Measurements from ENCODE around the gene CCL20. TPM values are rescaled to one million over a fixed set of nuclear protein-coding genes. Genes with fewer than 3 reads are reported as not detected.

The CCL20 gene
- total and polyA plus RNA-seq, 4 donors, result 0.36 to 5.9 (median 1.3) TPM

DNA sequence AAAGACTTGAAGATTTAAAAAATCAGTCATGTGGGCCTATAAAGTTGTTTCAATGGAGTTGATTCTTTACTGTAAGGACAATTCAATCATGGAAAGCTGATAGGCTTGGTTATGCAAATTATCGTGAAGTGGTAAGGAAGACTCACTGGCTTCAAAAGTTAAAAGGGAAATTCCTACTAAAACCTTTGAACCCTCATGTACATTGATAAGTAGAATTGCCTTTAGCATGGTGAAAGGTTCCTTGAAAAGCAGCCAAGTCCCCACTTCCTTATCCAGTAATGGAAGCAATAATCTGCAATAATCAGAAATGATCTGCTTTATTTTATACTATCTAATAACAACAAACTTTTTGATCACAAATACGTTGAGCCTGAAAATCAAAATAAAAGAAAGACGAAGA lies 14.4 kb upstream of the CCL20 start:
- 67% methylated on average over 3 of the region's 3 CpGs for WGBS
- H3K9me3 ChIP-seq (ENCODE audit: control insufficient read depth in 4 of 4, low read length in 3 of 4), result no peaks in the 10 kb centered on the region
- H3K36me3 ChIP-seq (ENCODE audit: control insufficient read depth in 4 of 4, insufficient read depth in 3 of 4, low read depth in 1 of 4, low read length in 3 of 4), result no peaks in the 10 kb centered on the region
- no peak overlapping the region for H3K9ac ChIP-seq (ENCODE audit: low read depth in 1 of 2, low read length in 2 of 2)
- no peaks in the 10 kb centered on the region for H3K27me3 ChIP-seq (ENCODE audit: control insufficient read depth in 4 of 4, insufficient read depth in 4 of 4, low read length in 3 of 4)
- no peaks in the 10 kb centered on the region for H3K4me1 ChIP-seq (ENCODE audit: control insufficient read depth in 4 of 4, insufficient read depth in 4 of 4, low read length in 3 of 4)
- H3K4me3 ChIP-seq (ENCODE audit: low read depth in 1 of 3, low read length in 3 of 3), result no peak overlapping the region
- DNase-seq (ENCODE audit: low spot score), result no peak
- H3K27ac ChIP-seq (ENCODE audit: low read depth in 1 of 2, low read length in 2 of 2), result no peak overlapping the region
- TF ChIP-seq, protein P1, sequence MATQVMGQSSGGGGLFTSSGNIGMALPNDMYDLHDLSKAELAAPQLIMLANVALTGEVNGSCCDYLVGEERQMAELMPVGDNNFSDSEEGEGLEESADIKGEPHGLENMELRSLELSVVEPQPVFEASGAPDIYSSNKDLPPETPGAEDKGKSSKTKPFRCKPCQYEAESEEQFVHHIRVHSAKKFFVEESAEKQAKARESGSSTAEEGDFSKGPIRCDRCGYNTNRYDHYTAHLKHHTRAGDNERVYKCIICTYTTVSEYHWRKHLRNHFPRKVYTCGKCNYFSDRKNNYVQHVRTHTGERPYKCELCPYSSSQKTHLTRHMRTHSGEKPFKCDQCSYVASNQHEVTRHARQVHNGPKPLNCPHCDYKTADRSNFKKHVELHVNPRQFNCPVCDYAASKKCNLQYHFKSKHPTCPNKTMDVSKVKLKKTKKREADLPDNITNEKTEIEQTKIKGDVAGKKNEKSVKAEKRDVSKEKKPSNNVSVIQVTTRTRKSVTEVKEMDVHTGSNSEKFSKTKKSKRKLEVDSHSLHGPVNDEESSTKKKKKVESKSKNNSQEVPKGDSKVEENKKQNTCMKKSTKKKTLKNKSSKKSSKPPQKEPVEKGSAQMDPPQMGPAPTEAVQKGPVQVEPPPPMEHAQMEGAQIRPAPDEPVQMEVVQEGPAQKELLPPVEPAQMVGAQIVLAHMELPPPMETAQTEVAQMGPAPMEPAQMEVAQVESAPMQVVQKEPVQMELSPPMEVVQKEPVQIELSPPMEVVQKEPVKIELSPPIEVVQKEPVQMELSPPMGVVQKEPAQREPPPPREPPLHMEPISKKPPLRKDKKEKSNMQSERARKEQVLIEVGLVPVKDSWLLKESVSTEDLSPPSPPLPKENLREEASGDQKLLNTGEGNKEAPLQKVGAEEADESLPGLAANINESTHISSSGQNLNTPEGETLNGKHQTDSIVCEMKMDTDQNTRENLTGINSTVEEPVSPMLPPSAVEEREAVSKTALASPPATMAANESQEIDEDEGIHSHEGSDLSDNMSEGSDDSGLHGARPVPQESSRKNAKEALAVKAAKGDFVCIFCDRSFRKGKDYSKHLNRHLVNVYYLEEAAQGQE (IDR thresholded peaks at IDR 0.05), result no peak
- no peak for TF ChIP-seq ATF3 (IDR thresholded peaks at IDR 0.05)
- no peak for TF ChIP-seq CTCF (IDR thresholded peaks at IDR 0.05; ENCODE audit: low read depth, low read length, missing input control)
- no peak for TF ChIP-seq NR2F2 (IDR thresholded peaks at IDR 0.05)
- TF ChIP-seq RAD21 (IDR thresholded peaks at IDR 0.05), result no peak
- TF ChIP-seq RXRA (IDR thresholded peaks at IDR 0.05), result no peak
- no peak for TF ChIP-seq GABPA (IDR thresholded peaks at IDR 0.05 in 1 of 2, conservative IDR thresholded peaks at IDR 0.05 in 1 of 2)
- TF ChIP-seq, protein P2, sequence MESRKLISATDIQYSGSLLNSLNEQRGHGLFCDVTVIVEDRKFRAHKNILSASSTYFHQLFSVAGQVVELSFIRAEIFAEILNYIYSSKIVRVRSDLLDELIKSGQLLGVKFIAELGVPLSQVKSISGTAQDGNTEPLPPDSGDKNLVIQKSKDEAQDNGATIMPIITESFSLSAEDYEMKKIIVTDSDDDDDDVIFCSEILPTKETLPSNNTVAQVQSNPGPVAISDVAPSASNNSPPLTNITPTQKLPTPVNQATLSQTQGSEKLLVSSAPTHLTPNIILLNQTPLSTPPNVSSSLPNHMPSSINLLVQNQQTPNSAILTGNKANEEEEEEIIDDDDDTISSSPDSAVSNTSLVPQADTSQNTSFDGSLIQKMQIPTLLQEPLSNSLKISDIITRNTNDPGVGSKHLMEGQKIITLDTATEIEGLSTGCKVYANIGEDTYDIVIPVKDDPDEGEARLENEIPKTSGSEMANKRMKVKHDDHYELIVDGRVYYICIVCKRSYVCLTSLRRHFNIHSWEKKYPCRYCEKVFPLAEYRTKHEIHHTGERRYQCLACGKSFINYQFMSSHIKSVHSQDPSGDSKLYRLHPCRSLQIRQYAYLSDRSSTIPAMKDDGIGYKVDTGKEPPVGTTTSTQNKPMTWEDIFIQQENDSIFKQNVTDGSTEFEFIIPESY (IDR thresholded peaks at IDR 0.05), result no peak
- TF ChIP-seq TAF1 (conservative IDR thresholded peaks at IDR 0.05), result no peak
- no peak for TF ChIP-seq SP1 (IDR thresholded peaks at IDR 0.05)
- TF ChIP-seq YY1 (IDR thresholded peaks at IDR 0.05), result no peak
- TF ChIP-seq, protein P3, sequence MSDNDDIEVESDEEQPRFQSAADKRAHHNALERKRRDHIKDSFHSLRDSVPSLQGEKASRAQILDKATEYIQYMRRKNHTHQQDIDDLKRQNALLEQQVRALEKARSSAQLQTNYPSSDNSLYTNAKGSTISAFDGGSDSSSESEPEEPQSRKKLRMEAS (IDR thresholded peaks at IDR 0.05), result no peak
- TF ChIP-seq FOXA2 (IDR thresholded peaks at IDR 0.05), result no peak
- no peak for TF ChIP-seq JUND (IDR thresholded peaks at IDR 0.05)
- no peak for TF ChIP-seq HNF4G (IDR thresholded peaks at IDR 0.05)
- TF ChIP-seq HNF4A (conservative IDR thresholded peaks at IDR 0.05), result no peak
- no peak for TF ChIP-seq FOXA1 (IDR thresholded peaks at IDR 0.05)

- H3K36me3 ChIP-seq (ENCODE audit: control insufficient read depth in 4 of 4, insufficient read depth in 3 of 4, low read depth in 1 of 4, low read length in 3 of 4), result no peaks in the 10 kb centered on the region
- no peak for DNase-seq (ENCODE audit: low spot score)
- no peak overlapping the region for H3K9ac ChIP-seq (ENCODE audit: low read depth in 1 of 2, low read length in 2 of 2)
- H3K4me1 ChIP-seq (ENCODE audit: control insufficient read depth in 4 of 4, insufficient read depth in 4 of 4, low read length in 3 of 4), result no peaks in the 10 kb centered on the region
- WGBS, result 63% methylated on average over 2 of the region's 2 CpGs
- H3K27ac ChIP-seq (ENCODE audit: low read depth in 1 of 2, low read length in 2 of 2), result no peak overlapping the region
- no peaks in the 10 kb centered on the region for H3K27me3 ChIP-seq (ENCODE audit: control insufficient read depth in 4 of 4, insufficient read depth in 4 of 4, low read length in 3 of 4)
- no peak overlapping the region for H3K4me3 ChIP-seq (ENCODE audit: low read depth in 1 of 3, low read length in 3 of 3)
- no peaks in the 10 kb centered on the region for H3K9me3 ChIP-seq (ENCODE audit: control insufficient read depth in 4 of 4, low read length in 3 of 4)
- TF ChIP-seq FOXA1 (IDR thresholded peaks at IDR 0.05) (no peak), YY1 (IDR thresholded peaks at IDR 0.05) (no peak), SP1 (IDR thresholded peaks at IDR 0.05) (no peak), HNF4A (conservative IDR thresholded peaks at IDR 0.05) (no peak), RXRA (IDR thresholded peaks at IDR 0.05) (no peak), HNF4G (IDR thresholded peaks at IDR 0.05) (no peak), JUND (IDR thresholded peaks at IDR 0.05) (no peak), TAF1 (conservative IDR thresholded peaks at IDR 0.05) (no peak), ATF3 (IDR thresholded peaks at IDR 0.05) (no peak), EGR1 (IDR thresholded peaks at IDR 0.05; ENCODE audit: low read depth in 2 of 2) (no peak), CTCF (IDR thresholded peaks at IDR 0.05; ENCODE audit: low read depth, low read length, missing input control) (no peak)
- TF ChIP-seq, protein P1 (IDR thresholded peaks at IDR 0.05), result no peak
Observed at GRCh38 chr2:227802882-227803281, 10.8 kb upstream of the CCL20 start.

All from liver (tissue), 9 donors.